Measurements from ENCODE around the gene TAS1R1. TPM values are rescaled to one million over a fixed set of nuclear protein-coding genes. Genes with fewer than 3 reads are reported as not detected.

TAS1R1 gene
- total RNA-seq, 1 donor from 2014 or later = 0.59 TPM

Small RNA genes within 50 kb of the gene (small RNA-seq; reads per million reads assigned to genes)
- not detected for gene RNU6-731P (ENCODE audit: low replicate concordance)

Other genes with a start within 250 kb of the TAS1R1 start
- gene ACOT7, start 161.5 kb upstream of the TAS1R1 start, total RNA-seq = 10.0 TPM
- gene HES2, start 135.4 kb upstream of the TAS1R1 start, total RNA-seq = 5.9 TPM
- gene ESPN, start 130.5 kb upstream of the TAS1R1 start, total RNA-seq = 6.4 TPM
- gene TNFRSF25, start 89.1 kb upstream of the TAS1R1 start, total RNA-seq = 11.6 TPM
- 14.3 TPM for gene PLEKHG5, start 63.6 kb upstream of the TAS1R1 start, total RNA-seq
- gene NOL9, start 794 bp upstream of the TAS1R1 start, total RNA-seq = 16.5 TPM
- 11.0 TPM for gene ZBTB48, start 24.7 kb downstream of the TAS1R1 start, total RNA-seq
- 17.8 TPM for gene KLHL21, start 47.6 kb downstream of the TAS1R1 start, total RNA-seq
- gene PHF13, start 58.4 kb downstream of the TAS1R1 start, total RNA-seq = 19.5 TPM
- gene THAP3, start 69.6 kb downstream of the TAS1R1 start, total RNA-seq = 22.1 TPM
- 33.0 TPM for gene DNAJC11, start 146.5 kb downstream of the TAS1R1 start, total RNA-seq
- 30.6 TPM for gene CAMTA1, start 230.1 kb downstream of the TAS1R1 start, total RNA-seq